ENCODE measurements around the gene TMEM236. TPM values are rescaled to one million over a fixed set of nuclear protein-coding genes. Genes with fewer than 3 reads are reported as not detected.

The TMEM236 gene
- total and polyA plus RNA-seq, 9 of the 15 experiments (the other 6 are each of a cell fraction or from before 2014, with no cell fraction given), result 0.04 to 0.13 (median 0.04) TPM; not detected in 4

GRCh38 chr10:17819836-17820235 is 67.8 kb downstream of the TMEM236 start:
- Histone ChIP-seq H3K9me3 (replicated peaks; ENCODE audit: control insufficient read depth, insufficient read depth, low read depth, low read length) (no peaks in the 10 kb centered on the region), H3K9me1 (ENCODE audit: control insufficient read depth, insufficient read depth, low read length) (no peaks in the 10 kb centered on the region), H3K4me3 (no peak overlapping the region), H3K9ac (ENCODE audit: insufficient read depth in 1 of 2, low read depth in 2 of 2, low read length in 2 of 2) (no peak overlapping the region), H2AFZ (ENCODE audit: low read depth, low read length) (no peak overlapping the region), H3K4me2 (ENCODE audit: insufficient read depth, low read length) (no peak overlapping the region), H3K27me3 (ENCODE audit: control insufficient read depth in 2 of 2, insufficient read depth in 2 of 2, low read length in 2 of 2) (peaks cover 16 to 47% of the 10 kb centered on the region in 2 experiments; a peak in 3 of 5 replicates), H3K27ac (ENCODE audit: extremely low read depth, low read depth, low read length) (no peak overlapping the region), H3K79me2 (ENCODE audit: control insufficient read depth, insufficient read depth, low read length) (no peaks in the 10 kb centered on the region), H3K4me1 (replicated peaks in 1 of 2; ENCODE audit: control insufficient read depth in 2 of 2, insufficient read depth in 2 of 2, low read length in 2 of 2) (no peaks in the 10 kb centered on the region), H4K20me1 (replicated peaks; ENCODE audit: control insufficient read depth, insufficient read depth, low read length) (0 out of 2 replicates have a peak, but pooled peaks cover 3% of the 10 kb centered on the region), H3K36me3 (ENCODE audit: control insufficient read depth, insufficient read depth, low read length) (no peaks in the 10 kb centered on the region)
- DNase-seq (ENCODE audit: extremely low read depth in 1 of 4, low spot score in 3 of 4) (no peak), ATAC-seq (no peak), FAIRE-seq (no peak)
- 1% methylated on average over 7 of the region's 7 CpGs for WGBS (ENCODE audit: insufficient coverage, low coverage, missing lambda C conversion rate)
- POLR2A ChIA-PET, result interaction anchor here (0.6 to 1.2 kb wide), 4 partner anchors 14 to 366 kb away, joined by 3 read pairs; no protein-coding TSS in a partner anchor
- CTCF ChIA-PET (ENCODE audit: low intra/inter-chr PET ratio), result no interaction called here
- intact Hi-C loops (cut with micrococcal nuclease), result no loop called here
- in situ Hi-C loops (cut with MboI), result no loop called here
- no TSS peak for BruUV-seq (replicated peaks)
- TF ChIP-seq MLLT1 (IDR thresholded peaks at IDR 0.05), result no peak

- Histone ChIP-seq H3K4me3 (no peak overlapping the region), H3K79me2 (ENCODE audit: control insufficient read depth, insufficient read depth, low read length) (no peaks in the 10 kb centered on the region), H3K9me3 (replicated peaks; ENCODE audit: control insufficient read depth, insufficient read depth, low read depth, low read length) (no peaks in the 10 kb centered on the region), H3K4me1 (replicated peaks in 1 of 2; ENCODE audit: control insufficient read depth in 2 of 2, insufficient read depth in 2 of 2, low read length in 2 of 2) (no peaks in the 10 kb centered on the region), H3K27me3 (ENCODE audit: control insufficient read depth in 2 of 2, insufficient read depth in 2 of 2, low read length in 2 of 2) (peaks cover 10 to 44% of the 10 kb centered on the region in 2 experiments; a peak in 3 of 5 replicates), H2AFZ (ENCODE audit: low read depth, low read length) (no peak overlapping the region), H3K9me1 (ENCODE audit: control insufficient read depth, insufficient read depth, low read length) (no peaks in the 10 kb centered on the region), H3K36me3 (ENCODE audit: control insufficient read depth, insufficient read depth, low read length) (no peaks in the 10 kb centered on the region), H3K27ac (ENCODE audit: extremely low read depth, low read depth, low read length) (no peak overlapping the region), H3K9ac (ENCODE audit: insufficient read depth in 1 of 2, low read depth in 2 of 2, low read length in 2 of 2) (no peak overlapping the region), H3K4me2 (ENCODE audit: insufficient read depth, low read length) (no peak overlapping the region), H4K20me1 (replicated peaks; ENCODE audit: control insufficient read depth, insufficient read depth, low read length) (no peaks in the 10 kb centered on the region)
- no peak for FAIRE-seq
- BruUV-seq (replicated peaks), result no TSS peak
- POLR2A ChIA-PET, result no interaction called here
- 2% methylated on average over 3 of the region's 3 CpGs for whole genome bisulfite sequencing (ENCODE audit: insufficient coverage, low coverage, missing lambda C conversion rate)
- no peak for DNase-seq (ENCODE audit: extremely low read depth in 1 of 4, low spot score in 3 of 4)
- in situ Hi-C loops (cut with MboI) (no loop called here), intact Hi-C loops (cut with micrococcal nuclease) (no loop called here)
- TF ChIP-seq RBM25 (IDR thresholded peaks at IDR 0.05; ENCODE audit: low read depth, low read length, severe bottlenecking) (no peak), KLF13 (tag; IDR thresholded peaks at IDR 0.05; ENCODE audit: borderline replicate concordance, low read depth) (no peak), ZNF133 (CRISPR knock-in tag; IDR thresholded peaks at IDR 0.05) (no peak), FOXM1 (IDR thresholded peaks at IDR 0.05; ENCODE audit: low read depth) (no peak), FOXM1 (CRISPR knock-in tag; IDR thresholded peaks at IDR 0.05; ENCODE audit: low read depth) (no peak), SREBF1 (IDR thresholded peaks at IDR 0.05; ENCODE audit: borderline replicate concordance, low read depth, low read length) (no peak), ID3 (CRISPR knock-in tag; IDR thresholded peaks at IDR 0.05) (no peak), ID3 (tag; IDR thresholded peaks at IDR 0.05) (no peak)
- ATAC-seq, result no peak
- CTCF ChIA-PET (ENCODE audit: low intra/inter-chr PET ratio), result no interaction called here
These were observed 68.9 kb downstream of the TMEM236 start for GRCh38 chr10:17820943-17821342.
